Brain microvascular endothelial cell (primary cell): ENCODE results near the gene CD248.

ENCODE experiments used
- DNase-seq: peaks from one replicate; pipeline ENCODE4 v3.0.0-alpha.2; 2020
- H3K27ac ChIP-seq: fragments of 250-450 bp; sonication (Bioruptor Pico); 2 replicates; pipeline ENCODE4 v1.5.1; 2020; ENCODE audit warnings: mild to moderate bottlenecking, moderate library complexity
- H3K27me3 ChIP-seq: fragments of 250-450 bp; sonication (Bioruptor Pico); replicated peaks from 2 replicates; pipeline ENCODE4 v1.5.1; 2020; ENCODE audit warnings: mild to moderate bottlenecking
- H3K36me3 ChIP-seq: fragments of 250-450 bp; sonication (Bioruptor Pico); replicated peaks from 2 replicates; pipeline ENCODE4 v1.5.1; 2020; ENCODE audit warnings: mild to moderate bottlenecking
- H3K4me3 ChIP-seq: 2 replicates; pipeline ENCODE4 v1.5.1; 2011; ENCODE audit warnings: low read depth, mild to moderate bottlenecking, control low read depth, low read length, moderate library complexity
- in situ Hi-C: cut with HindIII; loops from 2 replicates; pipeline ENCODE4 v1.10.0; 2017; ENCODE audit warnings: low sequenced_read_pairs, low pct_ligation_motif_present
- TF ChIP-seq, protein P1 (sequence below): IDR thresholded peaks from 2 replicates; pipeline ENCODE4 v1.5.1; 2011; ENCODE audit warnings: low read depth, mild to moderate bottlenecking, moderate library complexity, low read length, control low read depth, inconsistent platforms; ENCODE audit errors: missing control alignments

CD248 gene

DNA sequence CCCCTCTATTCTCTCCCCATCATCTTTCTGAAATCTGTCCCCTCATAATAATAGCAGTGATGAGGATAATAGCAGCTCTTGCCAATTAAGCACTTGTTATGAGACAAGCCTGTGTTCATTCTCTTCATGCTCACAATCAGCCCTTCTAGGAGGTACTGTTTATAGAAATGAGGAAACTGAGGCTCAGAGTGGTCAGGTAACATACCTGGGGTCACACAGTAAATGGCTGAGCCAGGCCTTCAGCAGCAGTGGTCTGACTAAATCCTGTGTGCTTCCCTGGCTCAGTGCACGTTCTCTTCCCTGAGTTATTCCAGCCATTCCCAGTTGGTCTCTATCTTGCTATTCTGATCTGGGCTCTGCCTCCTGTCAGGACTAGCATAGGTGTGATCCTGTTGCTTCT lies 42.6 kb downstream of the CD248 start:
- Histone ChIP-seq H3K27me3 (no peaks in the 10 kb centered on the region), H3K4me3 (no peak overlapping the region), H3K27ac (no peak overlapping the region), H3K36me3 (peaks cover 40% of the 10 kb centered on the region)
- no peak for DNase-seq
- TF ChIP-seq, protein P1, sequence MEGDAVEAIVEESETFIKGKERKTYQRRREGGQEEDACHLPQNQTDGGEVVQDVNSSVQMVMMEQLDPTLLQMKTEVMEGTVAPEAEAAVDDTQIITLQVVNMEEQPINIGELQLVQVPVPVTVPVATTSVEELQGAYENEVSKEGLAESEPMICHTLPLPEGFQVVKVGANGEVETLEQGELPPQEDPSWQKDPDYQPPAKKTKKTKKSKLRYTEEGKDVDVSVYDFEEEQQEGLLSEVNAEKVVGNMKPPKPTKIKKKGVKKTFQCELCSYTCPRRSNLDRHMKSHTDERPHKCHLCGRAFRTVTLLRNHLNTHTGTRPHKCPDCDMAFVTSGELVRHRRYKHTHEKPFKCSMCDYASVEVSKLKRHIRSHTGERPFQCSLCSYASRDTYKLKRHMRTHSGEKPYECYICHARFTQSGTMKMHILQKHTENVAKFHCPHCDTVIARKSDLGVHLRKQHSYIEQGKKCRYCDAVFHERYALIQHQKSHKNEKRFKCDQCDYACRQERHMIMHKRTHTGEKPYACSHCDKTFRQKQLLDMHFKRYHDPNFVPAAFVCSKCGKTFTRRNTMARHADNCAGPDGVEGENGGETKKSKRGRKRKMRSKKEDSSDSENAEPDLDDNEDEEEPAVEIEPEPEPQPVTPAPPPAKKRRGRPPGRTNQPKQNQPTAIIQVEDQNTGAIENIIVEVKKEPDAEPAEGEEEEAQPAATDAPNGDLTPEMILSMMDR: no peak
- in situ Hi-C loops: no loop called here

DNA sequence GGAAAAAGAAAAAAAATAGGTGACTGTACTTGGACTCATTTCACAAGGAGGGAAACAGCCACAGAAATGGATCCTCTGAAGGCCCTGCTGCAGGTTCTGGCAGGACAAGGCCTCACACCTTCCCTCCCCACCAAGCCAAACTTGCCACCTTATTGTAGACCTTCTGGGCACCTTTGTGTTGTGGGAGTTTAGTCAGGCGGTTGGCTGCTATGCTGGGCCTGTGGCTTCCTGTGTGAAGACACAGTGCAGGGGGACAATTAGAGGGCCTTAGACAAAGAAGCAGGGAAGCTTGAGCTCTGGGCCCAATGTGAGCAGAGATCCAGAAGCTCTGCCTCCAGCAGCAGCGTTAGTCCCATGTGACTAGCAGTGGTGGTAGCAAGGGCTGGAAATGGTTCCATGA lies 44.2 kb downstream of the CD248 start:
- H3K27ac ChIP-seq: no peak overlapping the region
- TF ChIP-seq, protein P1: no peak
- no peaks in the 10 kb centered on the region for H3K27me3 ChIP-seq
- DNase-seq: no peak
- peaks cover 40% of the 10 kb centered on the region for H3K36me3 ChIP-seq
- H3K4me3 ChIP-seq: no peak overlapping the region
- in situ Hi-C loops: no loop called here

DNA sequence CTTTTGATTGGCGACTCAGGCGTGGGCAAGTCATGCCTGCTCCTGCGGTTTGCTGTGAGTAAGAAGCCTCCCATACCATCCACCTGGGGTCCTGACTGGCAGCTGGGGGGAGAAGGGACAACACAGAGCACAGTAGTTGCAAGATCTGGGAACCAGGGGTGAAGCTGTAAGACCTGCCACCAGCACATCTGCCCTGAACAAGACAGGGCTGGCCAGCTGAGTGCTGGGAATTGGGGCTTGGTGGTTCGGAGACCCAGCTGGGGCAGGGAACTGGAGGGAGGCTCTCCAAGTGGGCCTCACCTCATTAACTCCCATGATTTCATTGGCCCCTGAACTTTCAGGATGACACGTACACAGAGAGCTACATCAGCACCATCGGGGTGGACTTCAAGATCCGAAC lies 45.0 kb downstream of the CD248 start:
- TF ChIP-seq, protein P1: no peak
- DNase-seq: no peak
- H3K4me3 ChIP-seq: no peak overlapping the region
- H3K27me3 ChIP-seq: no peaks in the 10 kb centered on the region
- H3K36me3 ChIP-seq: peaks cover 40% of the 10 kb centered on the region
- in situ Hi-C loops: no loop called here
- H3K27ac ChIP-seq: no peak overlapping the region

DNA sequence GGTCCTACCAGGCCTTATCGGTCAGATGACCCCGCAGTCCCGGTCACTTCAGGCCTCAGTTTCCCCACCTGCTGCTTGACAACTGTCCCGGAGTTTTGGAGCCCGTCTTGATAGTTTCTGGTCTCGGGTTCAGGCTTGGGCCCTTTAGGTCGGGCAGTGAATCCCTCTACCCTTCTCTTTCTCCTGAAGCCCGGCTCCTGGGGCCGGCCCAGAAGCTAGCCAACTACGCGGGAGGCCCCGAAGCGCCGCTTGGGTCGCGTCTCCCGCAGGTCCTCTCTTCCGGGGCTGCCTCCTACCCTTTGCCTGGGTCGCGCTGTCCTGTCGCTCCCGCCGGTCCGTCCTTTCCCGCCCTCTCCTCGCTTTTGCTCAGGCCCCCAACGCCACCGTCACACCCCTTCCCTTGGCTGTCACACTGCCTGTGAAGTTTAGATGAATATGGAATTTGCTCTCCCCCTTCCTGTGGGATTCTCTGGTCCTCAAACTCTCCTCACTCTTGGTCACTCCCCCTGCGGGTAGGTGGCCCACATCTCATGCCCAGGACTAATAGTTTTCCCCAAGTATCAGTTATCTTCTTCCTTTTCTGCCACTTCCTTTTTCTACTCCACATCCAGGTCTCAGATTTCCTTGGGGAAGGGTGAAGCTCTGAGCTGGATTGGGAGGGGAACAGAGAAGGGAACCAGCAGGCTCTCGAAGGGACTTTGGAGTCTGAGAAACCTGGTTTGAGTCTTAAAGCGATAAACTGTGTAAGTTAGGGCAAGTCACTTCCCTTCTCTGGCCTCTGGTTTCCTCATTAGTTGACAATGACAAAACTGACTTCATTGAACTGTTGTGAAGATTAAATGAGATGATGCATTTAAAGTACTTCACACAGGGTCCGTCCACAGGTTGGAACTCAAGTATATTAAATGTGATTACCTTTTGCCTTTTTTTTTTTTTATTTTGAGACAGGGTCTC lies 47.6 kb downstream of the CD248 start:
- Histone ChIP-seq H3K27me3 (no peaks in the 10 kb centered on the region), H3K36me3 (peaks cover 25% of the 10 kb centered on the region), H3K27ac (peak overlapping the region; percentile 79), H3K4me3 (peak overlapping the region; percentile 95)
- DNase-seq: no peak
- TF ChIP-seq, protein P1: peak; percentile 53
- in situ Hi-C loops: no loop called here

DNA sequence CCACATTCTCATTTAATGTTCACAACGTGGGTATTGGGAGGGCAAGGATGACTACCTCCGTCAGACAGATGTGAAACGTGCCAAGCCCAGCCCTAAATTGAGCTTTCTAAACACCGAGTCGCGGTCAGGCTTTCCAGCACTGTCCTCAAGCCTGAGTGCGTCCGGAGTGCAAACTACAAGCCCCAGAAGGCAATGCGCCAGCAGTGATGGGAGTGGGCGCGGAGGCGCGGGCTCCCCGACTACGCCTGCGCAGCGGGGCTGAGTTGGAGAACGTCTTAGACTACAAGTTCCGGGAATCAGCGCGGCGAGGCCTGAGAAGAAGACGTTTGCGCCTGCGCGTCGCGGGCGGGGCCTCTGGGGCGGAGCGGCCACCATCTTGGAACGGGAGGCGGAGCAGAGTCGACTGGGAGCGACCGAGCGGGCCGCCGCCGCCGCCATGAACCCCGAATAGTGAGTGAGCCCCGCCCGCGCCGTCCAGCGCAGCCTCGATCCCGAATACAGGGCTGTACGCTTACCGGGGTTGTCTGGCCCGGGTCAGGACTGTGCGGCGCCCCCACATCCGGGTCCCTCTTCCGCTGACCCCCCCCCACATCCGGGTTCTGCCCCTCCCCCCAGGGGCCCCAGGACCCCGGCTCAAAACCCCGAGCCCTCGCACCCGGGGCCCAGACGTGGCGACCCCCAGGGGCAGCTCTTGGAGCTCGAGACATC lies 48.4 kb downstream of the CD248 start, which contains the start of gene RAB1B:
Gene RAB1B (plus strand): TSS at position 396 of the 708 bp plus-strand sequence. CDS start 41 bp downstream, at position 437.
- TF ChIP-seq, protein P1: no peak
- Histone ChIP-seq H3K27me3 (no peaks in the 10 kb centered on the region), H3K27ac (peak within 1 kb of the TSS; percentile 79), H3K36me3 (peaks cover 20% of the 10 kb centered on the region), H3K4me3 (peak within 1 kb of the TSS; percentile 95)
- DNase-seq: peak; percentile 99
- in situ Hi-C loops: no loop called here
